Glutamatergic neuron (in vitro differentiated cells): ENCODE measurements around the gene IRX4. TPM values are rescaled to one million over a fixed set of nuclear protein-coding genes. Genes with fewer than 3 reads are reported as not detected.
A peak's percentile ranks its signal among the peaks of the same experiment; 100 is the strongest.

Source experiments
- DNase-seq: peaks from one replicate; pipeline ENCODE4 v3.0.0; 2022
- H3K27ac Mint-ChIP-seq: one replicate; pipeline ENCODE4 v1.8.0; 2020; ENCODE audit warnings: mild to moderate bottlenecking, mixed read lengths, inconsistent platforms; ENCODE audit not compliant: unreplicated experiment
- H3K27me3 Mint-ChIP-seq: one replicate; pipeline ENCODE4 v1.8.0; 2020; ENCODE audit warnings: mild to moderate bottlenecking, moderate library complexity, mixed read lengths, inconsistent platforms; ENCODE audit not compliant: unreplicated experiment
- H3K36me3 Mint-ChIP-seq: one replicate; pipeline ENCODE4 v1.8.0; 2020; ENCODE audit warnings: mild to moderate bottlenecking, mixed read lengths, inconsistent platforms; ENCODE audit not compliant: unreplicated experiment
- H3K4me1 Mint-ChIP-seq: one replicate; pipeline ENCODE4 v1.8.0; 2020; ENCODE audit warnings: mild to moderate bottlenecking, low read depth, mixed read lengths, inconsistent platforms; ENCODE audit not compliant: unreplicated experiment
- H3K4me3 Mint-ChIP-seq: one replicate; pipeline ENCODE4 v1.8.0; 2020; ENCODE audit warnings: mild to moderate bottlenecking, mixed read lengths, inconsistent platforms; ENCODE audit not compliant: unreplicated experiment
- H3K9me3 Mint-ChIP-seq: one replicate; pipeline ENCODE4 v1.8.0; 2020; ENCODE audit warnings: mild to moderate bottlenecking, moderate library complexity, mixed read lengths, inconsistent platforms; ENCODE audit not compliant: unreplicated experiment
- long read RNA-seq: library from polyadenylated mRNA; unstranded; transcript quantifications from one replicate; pipeline ENCODE4 v2.0.0, GENCODE V29; 2020; ENCODE audit not compliant: unreplicated experiment
- total RNA-seq: library from RNA; stranded (reverse); fragmentation: NEBNext Ultra II Directional; extraction: Animal tissue kit (Norgen Biotek cat#: 25700); gene quantifications from one replicate; pipeline ENCODE4 v1.2.1, GENCODE V29; 2021; ENCODE audit not compliant: unreplicated experiment
- TF ChIP-seq, protein P1 (sequence below): fragments of 200-600 bp; sonication (generic); IDR thresholded peaks from one replicate; pipeline ENCODE4 v1.5.0; 2021; ENCODE audit not compliant: partially characterized antibody, unreplicated experiment

Gene IRX4
- total RNA-seq, result 0.20 TPM
- long read RNA-seq, result 0 reads

DNA sequence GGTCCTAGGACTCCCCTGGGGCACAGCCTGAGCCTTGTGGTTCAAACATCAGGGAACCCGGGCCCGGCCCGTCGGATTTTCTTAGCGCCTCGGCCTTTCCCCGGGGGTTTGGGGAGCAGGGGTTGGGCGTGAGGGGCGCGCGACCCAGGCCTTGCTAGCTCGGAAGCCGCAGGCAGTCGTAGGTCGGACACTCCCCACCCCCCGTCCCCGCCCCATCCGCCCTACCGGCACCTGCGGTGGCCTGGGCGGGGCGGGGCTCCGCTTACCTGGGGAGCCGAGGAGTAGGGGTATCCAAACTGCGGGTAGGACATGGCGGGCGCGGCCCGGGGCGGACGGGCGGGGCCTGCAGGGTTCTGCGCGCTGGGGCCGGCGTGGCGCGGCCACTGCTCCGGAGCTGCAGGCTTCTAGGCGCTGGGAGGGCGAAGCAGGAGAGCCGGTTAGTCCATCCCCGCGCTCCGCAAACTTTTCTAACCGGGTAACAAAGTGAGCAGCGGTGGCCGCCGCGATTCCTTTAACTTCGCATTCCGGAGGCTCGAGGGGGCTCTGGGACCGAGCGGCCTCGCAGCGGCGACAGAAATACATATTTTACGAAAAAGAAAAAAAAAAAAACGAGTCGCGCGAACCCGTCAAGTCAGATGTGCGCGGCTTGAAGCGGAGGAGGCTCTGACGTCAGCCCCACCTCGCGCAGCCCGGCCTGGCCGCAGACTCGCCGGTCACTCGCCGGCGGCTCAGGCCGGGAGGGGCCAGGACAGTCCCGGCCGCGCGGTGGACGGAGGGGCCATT, at the start of gene IRX4:
Gene IRX4 (minus strand): TSS at position 589 of the 783 bp plus-strand sequence. CDS start 278 bp downstream, at position 311.
- no peak for DNase-seq
- Mint-ChIP-seq H3K9me3 (peaks cover 2% of the 10 kb centered on the region), H3K27me3 (peaks cover 29% of the 10 kb centered on the region), H3K36me3 (no peaks in the 10 kb centered on the region), H3K27ac (no peak within 1 kb of the TSS), H3K4me3 (peak within 1 kb of the TSS; percentile 65), H3K4me1 (peaks cover 3% of the 10 kb centered on the region)
- TF ChIP-seq, protein P1, sequence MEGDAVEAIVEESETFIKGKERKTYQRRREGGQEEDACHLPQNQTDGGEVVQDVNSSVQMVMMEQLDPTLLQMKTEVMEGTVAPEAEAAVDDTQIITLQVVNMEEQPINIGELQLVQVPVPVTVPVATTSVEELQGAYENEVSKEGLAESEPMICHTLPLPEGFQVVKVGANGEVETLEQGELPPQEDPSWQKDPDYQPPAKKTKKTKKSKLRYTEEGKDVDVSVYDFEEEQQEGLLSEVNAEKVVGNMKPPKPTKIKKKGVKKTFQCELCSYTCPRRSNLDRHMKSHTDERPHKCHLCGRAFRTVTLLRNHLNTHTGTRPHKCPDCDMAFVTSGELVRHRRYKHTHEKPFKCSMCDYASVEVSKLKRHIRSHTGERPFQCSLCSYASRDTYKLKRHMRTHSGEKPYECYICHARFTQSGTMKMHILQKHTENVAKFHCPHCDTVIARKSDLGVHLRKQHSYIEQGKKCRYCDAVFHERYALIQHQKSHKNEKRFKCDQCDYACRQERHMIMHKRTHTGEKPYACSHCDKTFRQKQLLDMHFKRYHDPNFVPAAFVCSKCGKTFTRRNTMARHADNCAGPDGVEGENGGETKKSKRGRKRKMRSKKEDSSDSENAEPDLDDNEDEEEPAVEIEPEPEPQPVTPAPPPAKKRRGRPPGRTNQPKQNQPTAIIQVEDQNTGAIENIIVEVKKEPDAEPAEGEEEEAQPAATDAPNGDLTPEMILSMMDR, result no peak

DNA sequence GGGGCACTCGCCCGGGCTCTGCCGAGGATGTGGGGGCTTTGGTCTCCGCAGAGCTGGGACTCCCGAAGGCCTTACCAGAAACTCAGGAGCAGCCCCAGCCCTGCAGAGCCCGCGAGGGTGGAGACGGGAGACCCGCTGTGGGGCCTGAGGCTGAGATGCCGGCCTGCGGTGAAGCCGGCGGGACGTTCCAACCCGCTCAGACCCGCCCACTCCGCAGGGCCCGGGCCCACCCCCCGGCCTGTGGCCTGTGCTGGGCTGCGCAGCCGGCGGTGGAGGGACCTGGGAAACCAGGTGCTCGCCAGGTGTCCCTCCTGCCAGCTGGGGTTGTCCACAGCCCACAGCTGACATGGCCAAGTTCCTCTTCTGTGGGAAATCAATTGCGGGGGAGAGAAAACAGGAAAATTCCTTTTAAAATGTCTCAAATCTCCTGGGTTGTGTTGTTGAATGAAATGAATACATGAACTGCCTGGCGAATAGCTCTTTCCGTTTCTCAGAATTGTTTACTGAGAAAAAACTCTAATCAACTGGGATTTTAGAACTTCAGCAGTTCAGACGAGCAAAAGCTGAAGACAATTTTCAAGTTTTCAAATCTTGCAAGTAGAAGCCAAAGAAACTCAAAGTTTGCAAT, 49.0 kb upstream of the IRX4 start:
- Mint-ChIP-seq H3K4me3 (peak overlapping the region; percentile 71), H3K27ac (no peak overlapping the region), H3K9me3 (peaks cover 5% of the 10 kb centered on the region), H3K36me3 (peaks cover under 1% of the 10 kb centered on the region), H3K4me1 (peaks cover 2% of the 10 kb centered on the region), H3K27me3 (peaks cover 5% of the 10 kb centered on the region)
- TF ChIP-seq, protein P1, result no peak
- peak; percentile 69 for DNase-seq

DNA sequence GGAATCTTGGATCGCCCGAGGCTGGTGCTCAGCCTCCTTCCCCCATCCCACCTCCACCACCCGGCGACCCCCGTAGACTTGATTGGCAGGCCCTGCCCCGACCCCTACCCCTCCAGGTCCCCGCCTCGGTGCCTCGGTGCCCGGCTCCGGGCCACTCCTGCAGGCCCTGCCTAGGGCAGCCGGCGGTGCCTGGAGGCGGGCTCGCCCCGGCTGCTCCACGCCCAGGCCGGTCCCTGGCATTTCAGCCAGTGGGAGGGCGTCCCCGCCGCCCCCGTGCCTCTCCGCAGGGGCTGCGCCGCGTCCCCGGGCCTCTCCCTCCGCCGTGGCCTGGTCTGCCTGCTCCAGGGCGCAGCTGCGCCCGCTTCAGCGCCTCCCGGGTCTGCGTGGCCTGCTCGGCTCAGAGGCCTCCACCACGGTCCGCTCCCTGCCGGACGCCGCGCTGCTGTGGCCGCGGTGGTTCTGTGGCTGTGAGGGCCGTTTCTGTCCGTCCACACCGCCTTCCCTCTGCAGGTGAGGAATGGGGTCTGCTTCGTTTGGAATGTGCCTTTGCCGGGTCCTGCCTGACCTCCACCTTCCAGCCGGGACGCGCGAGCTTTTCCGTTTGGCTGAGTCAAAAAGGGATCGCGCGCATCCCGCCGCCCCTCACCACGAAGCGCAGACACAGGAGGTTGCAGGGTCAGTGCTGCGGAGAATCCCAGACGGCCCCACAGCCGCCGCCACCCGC, 48.3 kb upstream of the IRX4 start:
- peaks cover 2% of the 10 kb centered on the region for H3K4me1 Mint-ChIP-seq
- H3K9me3 Mint-ChIP-seq, result peaks cover 2% of the 10 kb centered on the region
- H3K27me3 Mint-ChIP-seq, result peaks cover 5% of the 10 kb centered on the region
- peak; percentile 69 for DNase-seq
- no peaks in the 10 kb centered on the region for H3K36me3 Mint-ChIP-seq
- H3K4me3 Mint-ChIP-seq, result peak overlapping the region; percentile 63
- TF ChIP-seq, protein P1, result no peak
- no peak overlapping the region for H3K27ac Mint-ChIP-seq

DNA sequence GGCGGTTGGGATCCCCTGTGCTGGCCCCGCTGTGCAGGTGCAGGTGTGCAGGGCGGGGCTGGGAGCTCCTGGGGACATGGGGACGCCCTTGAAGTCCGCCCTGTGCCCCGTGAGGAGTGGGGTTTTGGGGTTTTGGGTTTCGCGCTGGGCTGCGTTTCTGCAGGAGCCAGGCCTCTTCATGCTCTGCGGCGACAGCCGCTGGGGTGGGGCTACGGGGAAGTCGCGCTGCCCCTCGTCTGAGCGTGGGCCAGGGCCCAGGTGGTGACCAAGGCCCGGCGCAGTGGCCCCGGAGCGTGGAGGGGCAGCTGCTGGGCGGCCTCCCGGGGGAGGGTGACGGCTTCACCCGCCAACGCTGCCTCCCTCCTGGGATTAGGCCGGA, 47.8 kb upstream of the IRX4 start:
- TF ChIP-seq, protein P1, result no peak
- Mint-ChIP-seq H3K36me3 (no peaks in the 10 kb centered on the region), H3K27me3 (peaks cover 2% of the 10 kb centered on the region), H3K27ac (no peak overlapping the region), H3K9me3 (peaks cover 2% of the 10 kb centered on the region), H3K4me3 (no peak overlapping the region), H3K4me1 (peaks cover 2% of the 10 kb centered on the region)
- no peak for DNase-seq
